ENCODE data around the gene CARD11.

Gene CARD11

GRCh38 chr7:2982401-2982800 is 61.3 kb downstream of the CARD11 start:
- DNase-seq (ENCODE audit: low read depth in 2 of 2): no peak

DNA sequence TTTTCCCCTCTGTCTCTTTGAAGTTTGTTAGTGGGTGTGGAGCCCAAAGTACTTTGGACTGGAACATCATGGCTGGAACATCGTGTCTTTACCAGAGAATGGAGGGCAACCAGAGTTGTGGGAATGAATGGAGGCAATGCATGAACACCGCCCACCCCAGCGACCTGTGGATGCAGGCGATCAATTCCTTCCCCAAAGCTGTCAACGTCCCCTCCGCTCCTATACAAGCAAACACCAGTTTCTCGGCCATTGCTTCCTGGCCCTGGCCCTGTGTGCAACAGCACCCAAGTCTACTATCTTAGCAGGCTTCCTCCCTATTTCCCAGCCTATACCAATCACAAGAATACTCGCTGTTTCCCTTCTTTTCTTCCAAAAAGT is 62.6 kb downstream of the CARD11 start:
- DNase-seq (ENCODE audit: low read depth in 2 of 2): no peak

GRCh38 chr7:2980401-2981102 is 63.1 kb downstream of the CARD11 start:
- no peak for DNase-seq (ENCODE audit: low read depth in 2 of 2)

DNA sequence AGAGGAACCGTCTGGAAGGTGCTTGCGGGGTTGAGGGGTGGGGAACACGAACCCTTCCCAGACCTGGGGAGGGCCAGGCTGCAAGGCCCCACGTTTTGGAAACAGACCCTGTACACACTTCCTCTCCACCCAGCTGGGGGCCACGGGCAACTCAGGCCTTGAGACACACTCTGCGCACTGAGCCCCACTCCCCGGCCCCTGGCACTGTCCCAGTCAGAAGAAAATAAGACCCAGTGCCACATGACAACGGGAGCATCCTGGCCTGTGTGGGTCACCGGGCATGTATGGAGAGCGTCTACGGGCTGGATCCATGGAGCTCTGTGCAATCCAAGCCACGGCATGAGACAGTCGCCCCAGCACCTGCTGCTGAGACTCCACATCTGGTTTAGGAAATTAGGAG is 63.7 kb downstream of the CARD11 start:
- no peak for DNase-seq (ENCODE audit: low read depth in 2 of 2)

GRCh38 chr7:2979201-2979631 is 64.5 kb downstream of the CARD11 start:
- no peak for DNase-seq (ENCODE audit: low read depth in 2 of 2)

GRCh38 chr7:2978408-2978807 is 65.3 kb downstream of the CARD11 start:
- peak; percentile 69 to 78 for DNase-seq (ENCODE audit: low read depth in 2 of 2)

GRCh38 chr7:2975821-2976371 is 67.8 kb downstream of the CARD11 start:
- DNase-seq (ENCODE audit: low read depth in 2 of 2): no peak

- DNase-seq (ENCODE audit: low read depth in 2 of 2): no peak
Measured at GRCh38 chr7:2974093-2974819, 69.4 kb downstream of the CARD11 start.

GRCh38 chr7:2972835-2973161 is 70.9 kb downstream of the CARD11 start:
- no peak for DNase-seq (ENCODE audit: low read depth in 2 of 2)

DNA sequence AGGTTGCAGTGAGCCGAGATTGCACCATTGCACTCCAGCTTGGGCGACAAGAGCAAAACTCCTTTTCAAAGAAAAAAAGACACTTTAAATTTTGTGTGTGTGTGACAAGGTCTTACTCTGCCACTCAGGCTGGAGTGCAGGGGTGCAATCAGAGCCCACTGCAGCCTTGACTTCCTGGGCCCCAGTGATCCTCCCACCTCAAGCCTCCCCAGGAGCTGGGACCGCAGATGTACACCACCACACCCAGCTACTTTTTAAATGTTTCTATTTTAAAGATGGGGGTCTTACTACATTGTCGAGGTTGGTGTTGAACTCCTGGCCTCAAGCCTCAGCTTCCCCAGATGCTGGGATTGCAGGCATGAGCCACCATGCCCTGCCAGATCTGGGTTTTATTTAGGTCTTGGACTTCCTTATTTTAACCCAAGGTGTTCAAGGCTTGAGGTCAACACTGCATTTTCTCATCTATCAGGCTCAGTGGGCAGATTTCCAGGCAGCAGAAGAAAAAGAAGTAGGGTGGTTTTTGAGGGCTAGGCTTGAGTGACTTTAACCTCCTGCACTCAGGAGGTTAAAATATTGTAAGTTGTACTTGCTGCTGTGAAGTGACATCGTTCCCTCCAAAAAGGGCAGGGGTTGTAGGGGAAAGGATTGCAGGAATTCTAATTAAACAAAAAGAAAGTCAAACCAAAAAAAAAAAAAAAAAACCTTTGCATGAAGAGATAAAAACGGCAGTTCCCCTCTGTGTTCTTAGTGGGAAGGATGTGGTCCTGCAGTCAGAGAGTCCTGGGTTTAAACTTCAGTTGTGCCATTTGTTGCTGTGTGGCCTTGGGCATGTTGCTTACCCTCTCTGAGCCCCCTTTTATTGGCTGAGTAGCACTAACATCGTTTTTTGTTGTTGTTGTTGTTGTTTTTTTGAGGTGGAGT is 71.5 kb downstream of the CARD11 start:
- no peak for DNase-seq (ENCODE audit: low read depth in 2 of 2)

DNA sequence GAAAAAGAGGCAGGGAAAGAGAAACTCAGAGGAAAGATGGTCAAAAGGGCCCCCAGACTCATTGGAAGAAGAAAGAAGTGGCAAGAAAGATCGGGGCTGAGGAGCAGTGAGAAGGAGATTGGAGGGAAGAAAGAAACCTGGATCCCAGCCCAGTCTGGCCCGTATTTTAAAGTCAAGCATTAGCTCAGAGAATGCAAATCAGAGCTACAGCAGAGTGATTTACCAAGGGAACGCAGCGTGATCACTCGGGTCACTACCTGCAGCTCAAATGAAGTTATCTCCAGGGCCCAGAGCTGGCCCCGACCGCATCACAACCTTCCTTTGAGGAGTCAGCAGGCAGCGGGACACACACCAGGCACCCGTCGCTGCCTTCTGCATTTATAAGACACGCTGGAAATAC is 72.8 kb downstream of the CARD11 start:
- DNase-seq (ENCODE audit: low read depth in 2 of 2): no peak

- DNase-seq (ENCODE audit: low read depth in 2 of 2): no peak
Measured at GRCh38 chr7:2970307-2970664, 73.4 kb downstream of the CARD11 start.

GRCh38 chr7:2969398-2970306 is 74.0 kb downstream of the CARD11 start:
- DNase-seq (ENCODE audit: low read depth in 2 of 2): no peak

DNA sequence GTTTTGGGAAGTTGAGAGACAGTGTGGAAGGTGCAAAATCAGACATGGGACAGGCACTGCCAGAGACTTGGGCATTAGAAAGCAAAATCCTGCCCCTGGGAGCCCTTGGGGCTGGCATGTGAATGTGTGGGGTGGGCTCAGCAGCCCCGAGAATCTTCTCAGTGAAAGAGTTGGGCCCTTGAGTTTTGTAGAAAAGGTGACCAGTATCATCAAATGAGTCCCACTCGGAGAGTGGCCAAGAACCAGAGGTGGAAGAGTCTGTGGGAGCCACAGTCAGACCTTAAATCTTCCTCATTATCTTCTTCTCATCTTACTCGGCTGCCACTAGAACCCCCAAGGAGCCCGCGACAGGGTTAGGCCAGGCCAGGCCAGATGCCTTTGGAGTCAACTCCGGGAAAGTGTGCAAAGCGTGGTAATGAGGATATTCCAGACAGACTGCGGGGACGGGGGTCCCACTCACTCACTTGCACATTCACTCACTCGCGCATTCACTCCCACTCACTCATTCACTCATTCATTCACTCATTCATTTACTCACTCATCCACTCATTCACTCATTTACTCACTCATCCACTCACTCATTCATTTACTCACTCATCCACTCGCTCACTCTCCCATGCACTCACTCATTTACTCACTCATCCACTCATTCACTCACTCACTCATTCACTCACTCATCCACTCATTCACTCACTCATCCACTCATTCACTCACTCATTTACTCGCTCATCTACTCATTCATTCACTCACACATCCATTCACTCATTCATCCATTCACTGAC is 74.9 kb downstream of the CARD11 start:
- DNase-seq (ENCODE audit: low read depth in 2 of 2): no peak

- no peak for DNase-seq (ENCODE audit: low read depth in 2 of 2)
Measured at GRCh38 chr7:2968176-2968575, 75.5 kb downstream of the CARD11 start.

DNA sequence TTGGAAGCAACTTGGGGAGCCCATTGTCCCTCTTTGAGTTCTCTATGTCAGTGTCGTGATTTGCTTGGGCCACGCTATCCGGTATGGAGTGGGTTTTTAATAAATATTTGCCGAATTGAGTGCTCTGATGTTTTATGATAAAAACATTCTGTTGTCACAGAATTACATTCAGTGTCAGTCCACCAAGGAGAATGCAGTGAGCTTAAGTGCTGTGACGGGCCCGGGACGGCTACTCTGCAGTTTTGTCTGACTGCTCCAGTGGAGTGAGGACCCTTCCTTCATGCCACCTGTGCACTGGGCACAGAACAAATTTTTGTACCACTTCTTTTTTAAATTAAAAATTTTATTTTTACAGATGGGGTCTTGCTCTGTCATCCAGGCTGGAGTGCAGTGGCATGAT is 76.0 kb downstream of the CARD11 start:
- DNase-seq (ENCODE audit: low read depth in 2 of 2): no peak

GRCh38 chr7:2967253-2967652 is 76.4 kb downstream of the CARD11 start:
- DNase-seq (ENCODE audit: low read depth in 2 of 2): no peak

- DNase-seq (ENCODE audit: low read depth in 2 of 2): no peak
Measured at GRCh38 chr7:2966466-2967078, 77.1 kb downstream of the CARD11 start.

DNA sequence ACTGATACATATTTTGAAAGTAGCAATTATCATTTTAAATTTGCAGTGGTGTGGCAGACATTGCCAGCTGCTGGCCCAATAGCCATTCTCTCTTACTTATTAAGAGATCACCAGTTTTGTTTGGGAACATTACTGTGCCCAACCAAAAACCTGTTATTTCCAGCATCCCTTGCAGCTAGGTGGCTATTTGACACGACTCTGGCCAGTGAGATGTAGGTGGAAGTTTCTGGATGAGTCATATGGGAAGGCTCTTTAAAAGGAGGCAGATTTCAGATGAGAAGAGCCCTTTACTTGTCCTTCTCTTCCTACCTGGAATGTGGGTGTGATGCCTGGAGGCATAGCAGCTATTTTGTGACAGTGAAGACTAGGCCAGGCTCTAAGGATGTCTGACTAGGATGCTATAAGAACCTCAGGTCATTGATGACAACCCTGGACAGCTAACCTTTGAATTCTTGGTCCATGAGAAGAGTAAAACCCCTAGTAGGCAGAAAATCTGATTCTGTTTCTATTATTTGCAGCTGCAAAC is 77.9 kb downstream of the CARD11 start:
- no peak for DNase-seq (ENCODE audit: low read depth in 2 of 2)

- no peak for DNase-seq (ENCODE audit: low read depth in 2 of 2)
Measured at GRCh38 chr7:2965301-2965700, 78.4 kb downstream of the CARD11 start.
